Fibroblast of lung (primary cell): ENCODE measurements around the gene SEMA6B. TPM values are rescaled to one million over a fixed set of nuclear protein-coding genes. Genes with fewer than 3 reads are reported as not detected.

Source experiments
- DNase-seq, 2 donors: peaks; one replicate each; pipeline versions ENCODE4 v3.0.0 to v3.0.0-alpha.2; 2010; ENCODE audit warnings: low read depth in 2 of 2
- H2AFZ ChIP-seq: 2 replicates; pipeline ENCODE4 v1.5.1; 2012; ENCODE audit warnings: low read length, control low read depth, inconsistent platforms
- H3K27ac ChIP-seq: 2 replicates; pipeline ENCODE4 v1.5.1; 2011; ENCODE audit warnings: low read length, control low read depth; ENCODE audit not compliant: insufficient read depth
- H3K27me3 ChIP-seq: 2 replicates; pipeline ENCODE4 v1.5.1; 2011; ENCODE audit warnings: mild to moderate bottlenecking, low read length; ENCODE audit not compliant: control insufficient read depth, insufficient read depth
- H3K36me3 ChIP-seq: 2 replicates; pipeline ENCODE4 v1.5.1; 2011; ENCODE audit warnings: low read length; ENCODE audit not compliant: control insufficient read depth, insufficient read depth
- H3K4me1 ChIP-seq: 2 replicates; pipeline ENCODE4 v1.5.1; 2011; ENCODE audit warnings: low read length; ENCODE audit not compliant: control insufficient read depth, insufficient read depth; ENCODE audit errors: extremely low read depth
- H3K4me2 ChIP-seq: 2 replicates; pipeline ENCODE4 v1.5.1; 2011; ENCODE audit warnings: low read length, control low read depth; ENCODE audit not compliant: insufficient read depth; ENCODE audit errors: extremely low read depth
- H3K4me3 ChIP-seq, 4 experiments: fragments of 200-600 bp in 1 of 4; sonication (generic) in 1 of 4; replicated peaks in 1 of 4; 2 replicates each; pipeline ENCODE4 v1.5.1; 2011 to 2016; ENCODE audit warnings: low read length in 4 of 4, low read depth in 3 of 4, mild to moderate bottlenecking in 3 of 4, control low read depth in 2 of 4, inconsistent platforms in 1 of 4, mixed read lengths in 1 of 4; ENCODE audit not compliant: insufficient read depth in 1 of 4; ENCODE audit errors: control extremely low read depth in 1 of 4
- H3K79me2 ChIP-seq: 2 replicates; pipeline ENCODE4 v1.5.1; 2012; ENCODE audit warnings: mild to moderate bottlenecking, low read length, inconsistent platforms; ENCODE audit not compliant: control insufficient read depth, insufficient read depth
- H3K9ac ChIP-seq: 2 replicates; pipeline ENCODE4 v1.5.1; 2011; ENCODE audit warnings: mild to moderate bottlenecking, low read length, control low read depth; ENCODE audit not compliant: insufficient read depth
- H3K9me3 ChIP-seq: 2 replicates; pipeline ENCODE4 v1.5.1; 2012; ENCODE audit warnings: low read depth, low read length; ENCODE audit not compliant: control insufficient read depth, insufficient read depth
- H4K20me1 ChIP-seq: 2 replicates; pipeline ENCODE4 v1.5.1; 2011; ENCODE audit warnings: low read length; ENCODE audit not compliant: control insufficient read depth, insufficient read depth; ENCODE audit errors: extremely low read depth
- EZH2 ChIP-seq: IDR thresholded peaks from 2 replicates; pipeline ENCODE4 v1.5.1; 2012; ENCODE audit warnings: low read length, control low read depth, mild to moderate bottlenecking; ENCODE audit errors: missing control alignments
- polyA plus RNA-seq, 2 donors: library from polyadenylated mRNA; depleted of rRNA in 1 of 2; stranded (reverse) in 1 of 2; unstranded in 1 of 2; fragments of >200 nt; gene quantifications; 2 replicates each; pipeline ENCODE4 v1.2.1, GENCODE V29; 2011 to 2012; ENCODE audit warnings: missing spikeins in 1 of 2
- total RNA-seq: library from RNA; depleted of rRNA; stranded (reverse); fragments of >200 nt; gene quantifications from 2 replicates; pipeline ENCODE4 v1.2.1, GENCODE V29; 2014
- TF ChIP-seq, protein P1 (sequence below), 2 donors: IDR thresholded peaks in 1 of 2; conservative IDR thresholded peaks in 1 of 2; 1 replicate in 1 of 2; 2 replicates in 1 of 2; pipeline ENCODE4 v1.5.1; 2011 to 2012; ENCODE audit warnings: low read length in 2 of 2, control low read depth in 1 of 2, inconsistent platforms in 1 of 2, low read depth in 1 of 2, mild to moderate bottlenecking in 1 of 2

Gene SEMA6B
- total and polyA plus RNA-seq, 2 donors (not counting 1 experiment from before 2014, with no cell fraction given), result under 0.01 to 0.31 TPM

DNA sequence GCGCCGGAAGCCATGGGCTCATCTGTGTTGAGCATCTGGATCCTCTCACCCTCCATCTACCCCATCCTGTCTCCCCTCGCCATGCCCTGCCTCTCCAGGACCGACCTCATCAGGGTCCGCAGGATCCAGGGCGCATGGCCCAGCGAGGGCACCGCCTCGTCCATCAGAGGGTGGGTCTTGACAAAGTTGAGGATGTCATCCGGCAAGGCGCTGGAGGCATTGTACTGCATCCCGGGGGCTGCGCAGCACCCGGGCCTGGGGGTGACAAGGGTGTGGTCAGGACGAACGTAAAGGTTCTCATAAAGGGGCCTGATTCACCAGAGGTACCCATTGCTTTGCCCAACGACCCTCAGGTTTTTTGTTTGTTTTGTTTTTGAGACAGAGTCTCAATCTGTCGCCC lies 9.5 kb downstream of the SEMA6B start:
- no peaks in the 10 kb centered on the region for H3K4me1 ChIP-seq
- no peak overlapping the region for H2AFZ ChIP-seq
- no peak overlapping the region for H3K4me2 ChIP-seq
- no peak for TF ChIP-seq EZH2
- TF ChIP-seq, protein P1, sequence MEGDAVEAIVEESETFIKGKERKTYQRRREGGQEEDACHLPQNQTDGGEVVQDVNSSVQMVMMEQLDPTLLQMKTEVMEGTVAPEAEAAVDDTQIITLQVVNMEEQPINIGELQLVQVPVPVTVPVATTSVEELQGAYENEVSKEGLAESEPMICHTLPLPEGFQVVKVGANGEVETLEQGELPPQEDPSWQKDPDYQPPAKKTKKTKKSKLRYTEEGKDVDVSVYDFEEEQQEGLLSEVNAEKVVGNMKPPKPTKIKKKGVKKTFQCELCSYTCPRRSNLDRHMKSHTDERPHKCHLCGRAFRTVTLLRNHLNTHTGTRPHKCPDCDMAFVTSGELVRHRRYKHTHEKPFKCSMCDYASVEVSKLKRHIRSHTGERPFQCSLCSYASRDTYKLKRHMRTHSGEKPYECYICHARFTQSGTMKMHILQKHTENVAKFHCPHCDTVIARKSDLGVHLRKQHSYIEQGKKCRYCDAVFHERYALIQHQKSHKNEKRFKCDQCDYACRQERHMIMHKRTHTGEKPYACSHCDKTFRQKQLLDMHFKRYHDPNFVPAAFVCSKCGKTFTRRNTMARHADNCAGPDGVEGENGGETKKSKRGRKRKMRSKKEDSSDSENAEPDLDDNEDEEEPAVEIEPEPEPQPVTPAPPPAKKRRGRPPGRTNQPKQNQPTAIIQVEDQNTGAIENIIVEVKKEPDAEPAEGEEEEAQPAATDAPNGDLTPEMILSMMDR (conservative IDR thresholded peaks at IDR 0.05 in 1 of 2, IDR thresholded peaks at IDR 0.05 in 1 of 2; ENCODE audit: low read depth in 1 of 2, low read length in 2 of 2), result no peak
- H3K4me3 ChIP-seq, result no peak overlapping the region
- no peak overlapping the region for H3K27ac ChIP-seq
- H4K20me1 ChIP-seq, result no peaks in the 10 kb centered on the region
- H3K9me3 ChIP-seq, result no peaks in the 10 kb centered on the region
- H3K27me3 ChIP-seq, result no peaks in the 10 kb centered on the region
- no peaks in the 10 kb centered on the region for H3K79me2 ChIP-seq
- no peak overlapping the region for H3K9ac ChIP-seq
- DNase-seq, result no peak
- no peaks in the 10 kb centered on the region for H3K36me3 ChIP-seq

DNA sequence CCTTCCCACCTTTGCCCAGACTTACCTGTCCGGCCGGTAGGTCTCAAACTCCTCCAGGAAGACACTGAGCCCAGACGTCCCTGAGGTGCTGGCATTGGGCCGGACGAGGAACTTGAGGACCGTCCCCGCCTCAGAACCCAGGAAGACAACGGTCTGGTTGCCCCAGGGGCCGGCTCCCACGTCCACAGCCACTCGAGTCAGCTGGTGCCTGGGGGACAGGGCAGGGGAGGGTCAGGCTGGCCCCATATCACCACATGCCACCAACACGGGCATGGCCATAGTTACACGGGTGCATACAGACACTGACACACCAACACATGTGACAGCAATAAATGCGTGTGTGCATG lies 11.3 kb downstream of the SEMA6B start:
- Histone ChIP-seq H3K4me2 (no peak overlapping the region), H3K36me3 (no peaks in the 10 kb centered on the region), H3K9me3 (no peaks in the 10 kb centered on the region), H3K9ac (no peak overlapping the region), H2AFZ (no peak overlapping the region), H3K4me3 (no peak overlapping the region), H4K20me1 (no peaks in the 10 kb centered on the region), H3K79me2 (no peaks in the 10 kb centered on the region), H3K27ac (no peak overlapping the region), H3K27me3 (no peaks in the 10 kb centered on the region), H3K4me1 (no peaks in the 10 kb centered on the region)
- no peak for DNase-seq
- TF ChIP-seq, protein P1 (conservative IDR thresholded peaks at IDR 0.05 in 1 of 2, IDR thresholded peaks at IDR 0.05 in 1 of 2; ENCODE audit: low read depth in 1 of 2, low read length in 2 of 2), result no peak
- TF ChIP-seq EZH2, result no peak

DNA sequence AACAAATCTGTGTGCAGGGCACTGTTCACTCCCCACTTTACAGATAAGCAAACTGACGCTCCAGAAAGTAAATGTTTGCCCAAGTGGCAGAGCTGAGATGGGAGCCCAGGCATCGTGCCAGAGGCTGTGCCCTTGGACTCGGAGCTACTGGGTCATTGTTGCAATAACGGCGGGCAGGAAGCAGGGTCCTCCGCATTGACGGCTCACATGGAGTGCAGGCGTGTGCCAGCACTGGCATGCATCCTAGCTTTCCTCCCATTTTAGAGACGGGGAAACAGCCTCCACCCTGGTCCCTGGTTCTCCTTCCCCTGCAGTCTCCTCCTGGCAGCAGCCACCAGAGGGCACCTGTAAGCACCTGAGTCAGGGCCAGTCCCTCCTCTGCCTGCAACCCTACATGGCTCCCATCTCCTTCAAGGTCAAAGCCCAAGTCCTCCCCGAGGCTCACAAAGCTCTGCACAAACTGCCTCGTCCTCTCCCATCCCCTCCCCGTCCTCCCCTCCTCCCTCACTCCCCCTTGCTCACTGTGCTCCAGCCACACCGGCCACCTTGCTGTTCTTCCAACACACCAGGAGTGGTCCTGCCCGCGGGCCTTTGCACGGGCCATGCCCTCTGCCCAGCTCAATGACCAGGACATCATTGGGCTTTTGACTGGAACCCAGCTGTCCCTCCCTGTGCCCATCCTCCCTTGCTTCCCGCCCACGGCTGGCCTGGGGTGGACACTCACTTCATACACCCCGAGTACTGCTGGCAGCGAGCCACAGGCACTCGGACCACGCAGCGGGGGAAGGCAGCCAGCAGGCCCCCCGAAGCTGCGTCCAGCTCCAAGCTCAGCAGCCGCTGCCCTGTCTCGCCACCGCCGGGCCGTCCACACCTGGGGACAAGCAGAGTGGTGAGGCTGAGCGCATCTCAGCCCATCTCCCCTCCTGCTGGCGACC lies 11.9 kb downstream of the SEMA6B start:
- no peaks in the 10 kb centered on the region for H3K9me3 ChIP-seq
- H3K79me2 ChIP-seq, result no peaks in the 10 kb centered on the region
- no peak for TF ChIP-seq EZH2
- TF ChIP-seq, protein P1 (conservative IDR thresholded peaks at IDR 0.05 in 1 of 2, IDR thresholded peaks at IDR 0.05 in 1 of 2; ENCODE audit: low read depth in 1 of 2, low read length in 2 of 2), result peak in 1 of 2 donors; percentile 29
- H3K4me2 ChIP-seq, result no peak overlapping the region
- H3K4me1 ChIP-seq, result no peaks in the 10 kb centered on the region
- no peak overlapping the region for H3K27ac ChIP-seq
- no peaks in the 10 kb centered on the region for H3K36me3 ChIP-seq
- no peak overlapping the region for H3K4me3 ChIP-seq
- H3K9ac ChIP-seq, result no peak overlapping the region
- H4K20me1 ChIP-seq, result no peaks in the 10 kb centered on the region
- H2AFZ ChIP-seq, result no peak overlapping the region
- no peaks in the 10 kb centered on the region for H3K27me3 ChIP-seq
- peak in 1 of 2 donors; percentile 14 for DNase-seq
